GM12878 (cell line): ENCODE measurements around the gene NOD2. TPM values are rescaled to one million over a fixed set of nuclear protein-coding genes. Genes with fewer than 3 reads are reported as not detected.

Source experiments
- CBFB ChIP-seq: IDR thresholded peaks from 2 replicates; pipeline ENCODE4 v1.6.1; 2016; ENCODE audit warnings: antibody characterized with exemption, low read depth
- FOXK2 ChIP-seq: fragments of 450-650 bp; IDR thresholded peaks from 2 replicates; pipeline ENCODE4 v1.6.1; 2017; ENCODE audit warnings: mild to moderate bottlenecking, moderate library complexity
- HDGF ChIP-seq: fragments of 450-650 bp; IDR thresholded peaks from 2 replicates; pipeline ENCODE4 v1.6.1; 2016; ENCODE audit warnings: antibody characterized with exemption
- JUND ChIP-seq: IDR thresholded peaks from 2 replicates; pipeline ENCODE4 v1.6.1; 2012; ENCODE audit warnings: low read depth, mild to moderate bottlenecking, low read length, improper control_type of control experiment, moderate library complexity
- LARP7 ChIP-seq: fragments of 450-650 bp; IDR thresholded peaks from 2 replicates; pipeline ENCODE4 v1.6.1; 2017; ENCODE audit warnings: mild to moderate bottlenecking
- MEF2B ChIP-seq: fragments of 450-650 bp; IDR thresholded peaks from 2 replicates; pipeline ENCODE4 v1.6.1; 2018; ENCODE audit warnings: mild to moderate bottlenecking, moderate library complexity; ENCODE audit not compliant: partially characterized antibody, poor library complexity, severe bottlenecking
- NFIC ChIP-seq: IDR thresholded peaks from 2 replicates; pipeline ENCODE4 v1.6.1; 2012; ENCODE audit warnings: low read depth, mild to moderate bottlenecking, inconsistent platforms, low read length, moderate library complexity
- polyA plus RNA-seq, 11 experiments: library from polyadenylated mRNA; depleted of rRNA in 4 of 11; unstranded in 6 of 11; stranded (reverse) in 5 of 11; fragments of >200 nt; fragmentation: Nextera tagmentation in 4 of 11; fragmentation: Illumina TruSeq in 1 of 11; extraction: Ambion mirVana in 4 of 11; extraction: Trizol in 1 of 11; gene quantifications; 1 replicate in 1 of 11; 2 replicates in 10 of 11; pipeline versions ENCODE4 v1.2.1 to v1.2.3, GENCODE V29; 2011 to 2016; ENCODE audit warnings: inconsistent platforms in 2 of 11, missing spikeins in 2 of 11, low read depth in 1 of 11
- total RNA-seq, 4 experiments: library from RNA; depleted of rRNA in 3 of 4; stranded (reverse); fragments of >200 nt in 3 of 4; fragmentation: Illumina TruSeq in 1 of 4; extraction: Trizol in 1 of 4; gene quantifications; 2 replicates each; pipeline versions ENCODE4 v1.2.1 to v1.2.3, GENCODE V29; 2013 to 2021
- TF ChIP-seq, protein P1 (sequence below): fragments of 450-650 bp; IDR thresholded peaks from 2 replicates; pipeline ENCODE4 v1.6.1; 2017; ENCODE audit warnings: mild to moderate bottlenecking, moderate library complexity
- TF ChIP-seq, protein P2 (sequence below): fragments of 450-650 bp; IDR thresholded peaks from 2 replicates; pipeline ENCODE4 v1.6.1; 2016; ENCODE audit warnings: mild to moderate bottlenecking
- TF ChIP-seq, protein P3 (sequence below): fragments of 450-650 bp; IDR thresholded peaks from 2 replicates; pipeline ENCODE4 v1.6.1; 2016; ENCODE audit warnings: mild to moderate bottlenecking, moderate library complexity, borderline replicate concordance

NOD2 gene
- total and polyA plus RNA-seq, 10 of the 15 experiments (the other 5 are each of a cell fraction or from before 2014, with no cell fraction given), result 1.0 to 18.6 (median 6.7) TPM

DNA sequence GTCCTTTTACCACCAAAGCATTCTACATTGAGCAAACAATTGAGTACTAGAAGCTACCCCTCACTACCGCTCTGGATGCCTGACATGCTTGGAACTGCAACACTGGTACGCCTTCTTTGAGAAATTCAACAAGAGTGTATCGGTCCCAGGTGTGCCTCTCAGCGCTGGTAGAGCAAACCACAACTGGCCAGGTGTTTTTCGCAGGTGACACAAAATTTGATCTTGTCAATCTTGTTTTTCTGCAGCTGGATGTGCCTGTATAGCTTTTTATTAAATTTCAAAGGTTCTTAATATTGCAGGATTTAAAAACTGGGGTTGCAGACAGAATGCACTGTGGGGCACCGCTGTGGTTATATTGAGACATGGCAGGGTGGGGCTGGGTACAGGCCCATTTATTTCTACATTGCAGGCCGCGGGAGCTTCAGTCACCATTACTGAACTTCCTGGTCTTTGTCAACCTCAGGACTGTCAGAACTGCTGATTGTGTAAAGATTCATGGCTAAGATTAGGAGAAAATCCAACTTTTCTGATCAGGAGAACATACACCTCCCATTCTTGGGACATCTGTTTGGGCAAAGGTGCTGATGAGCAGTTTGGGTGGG, 7.8 kb upstream of the NOD2 start (continued):
- TF ChIP-seq, protein P1, sequence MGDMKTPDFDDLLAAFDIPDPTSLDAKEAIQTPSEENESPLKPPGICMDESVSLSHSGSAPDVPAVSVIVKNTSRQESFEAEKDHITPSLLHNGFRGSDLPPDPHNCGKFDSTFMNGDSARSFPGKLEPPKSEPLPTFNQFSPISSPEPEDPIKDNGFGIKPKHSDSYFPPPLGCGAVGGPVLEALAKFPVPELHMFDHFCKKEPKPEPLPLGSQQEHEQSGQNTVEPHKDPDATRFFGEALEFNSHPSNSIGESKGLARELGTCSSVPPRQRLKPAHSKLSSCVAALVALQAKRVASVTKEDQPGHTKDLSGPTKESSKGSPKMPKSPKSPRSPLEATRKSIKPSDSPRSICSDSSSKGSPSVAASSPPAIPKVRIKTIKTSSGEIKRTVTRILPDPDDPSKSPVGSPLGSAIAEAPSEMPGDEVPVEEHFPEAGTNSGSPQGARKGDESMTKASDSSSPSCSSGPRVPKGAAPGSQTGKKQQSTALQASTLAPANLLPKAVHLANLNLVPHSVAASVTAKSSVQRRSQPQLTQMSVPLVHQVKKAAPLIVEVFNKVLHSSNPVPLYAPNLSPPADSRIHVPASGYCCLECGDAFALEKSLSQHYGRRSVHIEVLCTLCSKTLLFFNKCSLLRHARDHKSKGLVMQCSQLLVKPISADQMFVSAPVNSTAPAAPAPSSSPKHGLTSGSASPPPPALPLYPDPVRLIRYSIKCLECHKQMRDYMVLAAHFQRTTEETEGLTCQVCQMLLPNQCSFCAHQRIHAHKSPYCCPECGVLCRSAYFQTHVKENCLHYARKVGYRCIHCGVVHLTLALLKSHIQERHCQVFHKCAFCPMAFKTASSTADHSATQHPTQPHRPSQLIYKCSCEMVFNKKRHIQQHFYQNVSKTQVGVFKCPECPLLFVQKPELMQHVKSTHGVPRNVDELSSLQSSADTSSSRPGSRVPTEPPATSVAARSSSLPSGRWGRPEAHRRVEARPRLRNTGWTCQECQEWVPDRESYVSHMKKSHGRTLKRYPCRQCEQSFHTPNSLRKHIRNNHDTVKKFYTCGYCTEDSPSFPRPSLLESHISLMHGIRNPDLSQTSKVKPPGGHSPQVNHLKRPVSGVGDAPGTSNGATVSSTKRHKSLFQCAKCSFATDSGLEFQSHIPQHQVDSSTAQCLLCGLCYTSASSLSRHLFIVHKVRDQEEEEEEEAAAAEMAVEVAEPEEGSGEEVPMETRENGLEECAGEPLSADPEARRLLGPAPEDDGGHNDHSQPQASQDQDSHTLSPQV, result no peak
- TF ChIP-seq NFIC, result no peak
- TF ChIP-seq, protein P2, sequence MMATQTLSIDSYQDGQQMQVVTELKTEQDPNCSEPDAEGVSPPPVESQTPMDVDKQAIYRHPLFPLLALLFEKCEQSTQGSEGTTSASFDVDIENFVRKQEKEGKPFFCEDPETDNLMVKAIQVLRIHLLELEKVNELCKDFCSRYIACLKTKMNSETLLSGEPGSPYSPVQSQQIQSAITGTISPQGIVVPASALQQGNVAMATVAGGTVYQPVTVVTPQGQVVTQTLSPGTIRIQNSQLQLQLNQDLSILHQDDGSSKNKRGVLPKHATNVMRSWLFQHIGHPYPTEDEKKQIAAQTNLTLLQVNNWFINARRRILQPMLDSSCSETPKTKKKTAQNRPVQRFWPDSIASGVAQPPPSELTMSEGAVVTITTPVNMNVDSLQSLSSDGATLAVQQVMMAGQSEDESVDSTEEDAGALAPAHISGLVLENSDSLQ, result no peak
- TF ChIP-seq CBFB, result no peak
- TF ChIP-seq, protein P3, sequence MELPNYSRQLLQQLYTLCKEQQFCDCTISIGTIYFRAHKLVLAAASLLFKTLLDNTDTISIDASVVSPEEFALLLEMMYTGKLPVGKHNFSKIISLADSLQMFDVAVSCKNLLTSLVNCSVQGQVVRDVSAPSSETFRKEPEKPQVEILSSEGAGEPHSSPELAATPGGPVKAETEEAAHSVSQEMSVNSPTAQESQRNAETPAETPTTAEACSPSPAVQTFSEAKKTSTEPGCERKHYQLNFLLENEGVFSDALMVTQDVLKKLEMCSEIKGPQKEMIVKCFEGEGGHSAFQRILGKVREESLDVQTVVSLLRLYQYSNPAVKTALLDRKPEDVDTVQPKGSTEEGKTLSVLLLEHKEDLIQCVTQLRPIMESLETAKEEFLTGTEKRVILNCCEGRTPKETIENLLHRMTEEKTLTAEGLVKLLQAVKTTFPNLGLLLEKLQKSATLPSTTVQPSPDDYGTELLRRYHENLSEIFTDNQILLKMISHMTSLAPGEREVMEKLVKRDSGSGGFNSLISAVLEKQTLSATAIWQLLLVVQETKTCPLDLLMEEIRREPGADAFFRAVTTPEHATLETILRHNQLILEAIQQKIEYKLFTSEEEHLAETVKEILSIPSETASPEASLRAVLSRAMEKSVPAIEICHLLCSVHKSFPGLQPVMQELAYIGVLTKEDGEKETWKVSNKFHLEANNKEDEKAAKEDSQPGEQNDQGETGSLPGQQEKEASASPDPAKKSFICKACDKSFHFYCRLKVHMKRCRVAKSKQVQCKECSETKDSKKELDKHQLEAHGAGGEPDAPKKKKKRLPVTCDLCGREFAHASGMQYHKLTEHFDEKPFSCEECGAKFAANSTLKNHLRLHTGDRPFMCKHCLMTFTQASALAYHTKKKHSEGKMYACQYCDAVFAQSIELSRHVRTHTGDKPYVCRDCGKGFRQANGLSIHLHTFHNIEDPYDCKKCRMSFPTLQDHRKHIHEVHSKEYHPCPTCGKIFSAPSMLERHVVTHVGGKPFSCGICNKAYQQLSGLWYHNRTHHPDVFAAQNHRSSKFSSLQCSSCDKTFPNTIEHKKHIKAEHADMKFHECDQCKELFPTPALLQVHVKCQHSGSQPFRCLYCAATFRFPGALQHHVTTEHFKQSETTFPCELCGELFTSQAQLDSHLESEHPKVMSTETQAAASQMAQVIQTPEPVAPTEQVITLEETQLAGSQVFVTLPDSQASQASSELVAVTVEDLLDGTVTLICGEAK, result no peak
- TF ChIP-seq MEF2B, result no peak
- no peak for TF ChIP-seq JUND
- TF ChIP-seq FOXK2, result no peak
- no peak for TF ChIP-seq HDGF
- TF ChIP-seq LARP7, result no peak
- TF ChIP-seq, all 136 proteins: peak for 5
